Loucy (cell line): Measurements from ENCODE around the gene NXN.

Experiments used
- CTCF ChIP-seq: fragments of 200-600 bp; sonication (generic); conservative IDR thresholded peaks from 2 replicates; pipeline ENCODE4 v1.5.1; 2014; ENCODE audit warnings: mild to moderate bottlenecking, antibody characterized with exemption, low read length
- EZH2phosphoT487 ChIP-seq: fragments of 200-600 bp; IDR thresholded peaks from 2 replicates; pipeline ENCODE4 v1.6.1; 2018; ENCODE audit warnings: antibody characterized with exemption, mild to moderate bottlenecking, moderate library complexity, borderline replicate concordance

GRCh38 chr17:856149-856548 is 123.4 kb downstream of the NXN start:
- no peak for TF ChIP-seq CTCF
- TF ChIP-seq EZH2phosphoT487: no peak
